Measurements from ENCODE around the gene SHOC2. TPM values are rescaled to one million over a fixed set of nuclear protein-coding genes. Genes with fewer than 3 reads are reported as not detected.

The SHOC2 gene
- total and polyA plus RNA-seq, 9 of the 15 experiments (the other 6 are each of a cell fraction or from before 2014, with no cell fraction given): 9.2 to 17.5 (median 14.9) TPM

DNA sequence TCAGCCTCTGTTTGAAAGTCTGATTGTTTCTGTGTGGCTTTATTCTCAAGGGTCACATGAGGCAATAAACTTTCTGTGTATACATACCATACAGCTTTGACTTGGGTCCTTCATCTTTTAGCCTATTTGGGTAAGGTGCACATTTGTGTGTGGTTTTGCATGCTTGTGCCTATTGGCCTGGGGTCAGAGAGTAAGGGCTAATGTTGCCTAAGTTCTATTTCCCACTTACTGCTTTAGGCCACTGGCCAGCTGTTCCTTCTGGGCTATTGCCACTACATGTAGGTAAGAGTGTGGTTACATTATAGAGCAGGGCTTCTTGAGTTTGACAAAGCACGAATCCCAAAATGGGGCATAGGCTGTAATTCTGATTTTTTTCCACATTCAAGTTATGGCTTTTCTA is 22.2 kb upstream of the SHOC2 start:
- no peak overlapping the region for H3K27ac ChIP-seq (ENCODE audit: extremely low read depth, low read depth, low read length)

More for the DNA sequence above, 22.2 kb upstream of the SHOC2 start:
- no peaks in the 10 kb centered on the region for H4K20me1 ChIP-seq (replicated peaks; ENCODE audit: control insufficient read depth, insufficient read depth, low read length)
- H3K4me1 ChIP-seq (replicated peaks in 1 of 2; ENCODE audit: control insufficient read depth in 2 of 2, insufficient read depth in 2 of 2, low read length in 2 of 2): no peaks in the 10 kb centered on the region
- no peak overlapping the region for H2AFZ ChIP-seq (ENCODE audit: low read depth, low read length)
- no peaks in the 10 kb centered on the region for H3K79me2 ChIP-seq (ENCODE audit: control insufficient read depth, insufficient read depth, low read length)
- 69% methylated on average over 1 of the region's 1 CpG for WGBS (ENCODE audit: insufficient coverage, low coverage, missing lambda C conversion rate)
- no peak overlapping the region for H3K4me2 ChIP-seq (ENCODE audit: insufficient read depth, low read length)
- in situ Hi-C loops (cut with MboI) (loop anchor here (10.0 to 25.0 kb wide), 2 partner anchors 92 to 285 kb away; no protein-coding TSS in a partner anchor), intact Hi-C loops (cut with micrococcal nuclease) (no loop called here)
- H3K9ac ChIP-seq (ENCODE audit: insufficient read depth in 1 of 2, low read depth in 2 of 2, low read length in 2 of 2): no peak overlapping the region
- no peak for TF ChIP-seq JUN (IDR thresholded peaks at IDR 0.05; ENCODE audit: borderline replicate concordance, low read depth, low read length)
- TF ChIP-seq JUN (CRISPR knock-in tag; IDR thresholded peaks at IDR 0.05; ENCODE audit: borderline replicate concordance): no peak
- TF ChIP-seq, protein P1, sequence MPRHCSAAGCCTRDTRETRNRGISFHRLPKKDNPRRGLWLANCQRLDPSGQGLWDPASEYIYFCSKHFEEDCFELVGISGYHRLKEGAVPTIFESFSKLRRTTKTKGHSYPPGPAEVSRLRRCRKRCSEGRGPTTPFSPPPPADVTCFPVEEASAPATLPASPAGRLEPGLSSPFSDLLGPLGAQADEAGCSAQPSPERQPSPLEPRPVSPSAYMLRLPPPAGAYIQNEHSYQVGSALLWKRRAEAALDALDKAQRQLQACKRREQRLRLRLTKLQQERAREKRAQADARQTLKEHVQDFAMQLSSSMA (CRISPR knock-in tag; IDR thresholded peaks at IDR 0.05): no peak
- no peak for TF ChIP-seq SPI1 (IDR thresholded peaks at IDR 0.05; ENCODE audit: borderline replicate concordance, low read depth, low read length)
- no peak for TF ChIP-seq TEAD2 (tag; IDR thresholded peaks at IDR 0.05)
- TF ChIP-seq ZBTB17 (CRISPR knock-in tag; IDR thresholded peaks at IDR 0.05): no peak
- TF ChIP-seq RBM39 (optimal IDR thresholded peaks at IDR 0.05; ENCODE audit: low read depth, low read length): no peak
- TF ChIP-seq, protein P2, sequence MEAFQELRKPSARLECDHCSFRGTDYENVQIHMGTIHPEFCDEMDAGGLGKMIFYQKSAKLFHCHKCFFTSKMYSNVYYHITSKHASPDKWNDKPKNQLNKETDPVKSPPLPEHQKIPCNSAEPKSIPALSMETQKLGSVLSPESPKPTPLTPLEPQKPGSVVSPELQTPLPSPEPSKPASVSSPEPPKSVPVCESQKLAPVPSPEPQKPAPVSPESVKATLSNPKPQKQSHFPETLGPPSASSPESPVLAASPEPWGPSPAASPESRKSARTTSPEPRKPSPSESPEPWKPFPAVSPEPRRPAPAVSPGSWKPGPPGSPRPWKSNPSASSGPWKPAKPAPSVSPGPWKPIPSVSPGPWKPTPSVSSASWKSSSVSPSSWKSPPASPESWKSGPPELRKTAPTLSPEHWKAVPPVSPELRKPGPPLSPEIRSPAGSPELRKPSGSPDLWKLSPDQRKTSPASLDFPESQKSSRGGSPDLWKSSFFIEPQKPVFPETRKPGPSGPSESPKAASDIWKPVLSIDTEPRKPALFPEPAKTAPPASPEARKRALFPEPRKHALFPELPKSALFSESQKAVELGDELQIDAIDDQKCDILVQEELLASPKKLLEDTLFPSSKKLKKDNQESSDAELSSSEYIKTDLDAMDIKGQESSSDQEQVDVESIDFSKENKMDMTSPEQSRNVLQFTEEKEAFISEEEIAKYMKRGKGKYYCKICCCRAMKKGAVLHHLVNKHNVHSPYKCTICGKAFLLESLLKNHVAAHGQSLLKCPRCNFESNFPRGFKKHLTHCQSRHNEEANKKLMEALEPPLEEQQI (IDR thresholded peaks at IDR 0.05): no peak
- no peak for TF ChIP-seq BACH1 (tag; IDR thresholded peaks at IDR 0.05)
- TF ChIP-seq ZFP30 (CRISPR knock-in tag; IDR thresholded peaks at IDR 0.05; ENCODE audit: borderline replicate concordance): no peak
- TF ChIP-seq HIVEP1 (CRISPR knock-in tag; IDR thresholded peaks at IDR 0.05): no peak
- TF ChIP-seq YY1 (IDR thresholded peaks at IDR 0.05; ENCODE audit: borderline replicate concordance in 1 of 3, control insufficient read depth in 1 of 3, extremely low read depth in 1 of 3, insufficient read depth in 3 of 3, insufficient read length in 1 of 3, insufficient replicate concordance in 2 of 3, low read depth in 1 of 3, low read length in 2 of 3): no peak
- ChIA-PET CTCF (ENCODE audit: low intra/inter-chr PET ratio) (no interaction called here), POLR2A (interaction anchor here (0.8 to 2.1 kb wide), 3 partner anchors 10 to 13 kb away, joined by 4 to 10 read pairs (median 8); no protein-coding TSS in a partner anchor)
- no peaks in the 10 kb centered on the region for H3K9me1 ChIP-seq (ENCODE audit: control insufficient read depth, insufficient read depth, low read length)
- BruUV-seq (replicated peaks): no TSS peak
- no peak for DNase-seq (ENCODE audit: extremely low read depth in 1 of 4, low spot score in 3 of 4)
- no peak overlapping the region for H3K4me3 ChIP-seq
- ATAC-seq: no peak
- H3K27me3 ChIP-seq (ENCODE audit: control insufficient read depth in 2 of 2, insufficient read depth in 2 of 2, low read length in 2 of 2): no peaks in the 10 kb centered on the region
- no peaks in the 10 kb centered on the region for H3K9me3 ChIP-seq (replicated peaks; ENCODE audit: control insufficient read depth, insufficient read depth, low read depth, low read length)
- FAIRE-seq: no peak
- H3K36me3 ChIP-seq (ENCODE audit: control insufficient read depth, insufficient read depth, low read length): peaks cover 28% of the 10 kb centered on the region; the same call in 2 of the 3 replicates

All from K562 (cell line).